HG02970 (cell line): ENCODE measurements around the gene PDS5A.
"Not testable (repeated sequence)": the region's sequence is repeated elsewhere in the genome, so short reads cannot be mapped to it uniquely, and the experiment has no call there.

Source experiments
- ATAC-seq: cut with Tn5 transposase; IDR thresholded peaks from one replicate; pipeline ENCODE4 v1.9.1; 2021; ENCODE audit warnings: mild to moderate bottlenecking, moderate library complexity, moderate number of reproducible peaks; ENCODE audit not compliant: unreplicated experiment, low FRiP score

Gene PDS5A, protein sequence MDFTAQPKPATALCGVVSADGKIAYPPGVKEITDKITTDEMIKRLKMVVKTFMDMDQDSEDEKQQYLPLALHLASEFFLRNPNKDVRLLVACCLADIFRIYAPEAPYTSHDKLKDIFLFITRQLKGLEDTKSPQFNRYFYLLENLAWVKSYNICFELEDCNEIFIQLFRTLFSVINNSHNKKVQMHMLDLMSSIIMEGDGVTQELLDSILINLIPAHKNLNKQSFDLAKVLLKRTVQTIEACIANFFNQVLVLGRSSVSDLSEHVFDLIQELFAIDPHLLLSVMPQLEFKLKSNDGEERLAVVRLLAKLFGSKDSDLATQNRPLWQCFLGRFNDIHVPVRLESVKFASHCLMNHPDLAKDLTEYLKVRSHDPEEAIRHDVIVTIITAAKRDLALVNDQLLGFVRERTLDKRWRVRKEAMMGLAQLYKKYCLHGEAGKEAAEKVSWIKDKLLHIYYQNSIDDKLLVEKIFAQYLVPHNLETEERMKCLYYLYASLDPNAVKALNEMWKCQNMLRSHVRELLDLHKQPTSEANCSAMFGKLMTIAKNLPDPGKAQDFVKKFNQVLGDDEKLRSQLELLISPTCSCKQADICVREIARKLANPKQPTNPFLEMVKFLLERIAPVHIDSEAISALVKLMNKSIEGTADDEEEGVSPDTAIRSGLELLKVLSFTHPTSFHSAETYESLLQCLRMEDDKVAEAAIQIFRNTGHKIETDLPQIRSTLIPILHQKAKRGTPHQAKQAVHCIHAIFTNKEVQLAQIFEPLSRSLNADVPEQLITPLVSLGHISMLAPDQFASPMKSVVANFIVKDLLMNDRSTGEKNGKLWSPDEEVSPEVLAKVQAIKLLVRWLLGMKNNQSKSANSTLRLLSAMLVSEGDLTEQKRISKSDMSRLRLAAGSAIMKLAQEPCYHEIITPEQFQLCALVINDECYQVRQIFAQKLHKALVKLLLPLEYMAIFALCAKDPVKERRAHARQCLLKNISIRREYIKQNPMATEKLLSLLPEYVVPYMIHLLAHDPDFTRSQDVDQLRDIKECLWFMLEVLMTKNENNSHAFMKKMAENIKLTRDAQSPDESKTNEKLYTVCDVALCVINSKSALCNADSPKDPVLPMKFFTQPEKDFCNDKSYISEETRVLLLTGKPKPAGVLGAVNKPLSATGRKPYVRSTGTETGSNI (N-terminal part only)

GRCh38 chr4:39977489-39978377 lies at the start of gene PDS5A:
PDS5A (minus strand) TSS chr4:39977911; CDS start chr4:39976577, 1,334 bp downstream.
- ATAC-seq = peak; percentile 72

- ATAC-seq = not testable (repeated sequence)
Measured at GRCh38 chr4:40024049-40024448, 46.3 kb upstream of the PDS5A start.

GRCh38 chr4:40021116-40021515 lies 43.4 kb upstream of the PDS5A start:
- ATAC-seq = not testable (repeated sequence)

- no peak for ATAC-seq
Measured at GRCh38 chr4:40020221-40020620, 42.5 kb upstream of the PDS5A start.

DNA sequence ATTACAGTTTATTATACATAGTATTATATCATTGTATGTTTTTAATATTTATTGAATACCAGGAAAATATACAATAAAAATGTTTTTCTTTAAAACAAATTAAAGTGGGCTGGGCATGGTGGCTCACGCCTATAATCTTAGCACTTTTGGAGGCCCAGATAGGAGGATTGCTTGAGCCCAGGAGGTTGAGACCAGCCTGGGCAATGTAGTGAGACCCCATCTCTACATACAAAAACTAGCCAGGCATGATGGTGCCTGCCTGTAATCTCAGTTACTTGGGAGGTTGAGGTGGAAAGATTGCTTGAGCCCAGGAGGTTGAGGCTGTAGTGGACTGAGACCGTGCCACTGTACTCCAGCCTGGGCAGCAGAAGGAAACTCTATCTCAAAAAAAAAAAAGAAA lies 38.3 kb upstream of the PDS5A start:
- no peak for ATAC-seq

DNA sequence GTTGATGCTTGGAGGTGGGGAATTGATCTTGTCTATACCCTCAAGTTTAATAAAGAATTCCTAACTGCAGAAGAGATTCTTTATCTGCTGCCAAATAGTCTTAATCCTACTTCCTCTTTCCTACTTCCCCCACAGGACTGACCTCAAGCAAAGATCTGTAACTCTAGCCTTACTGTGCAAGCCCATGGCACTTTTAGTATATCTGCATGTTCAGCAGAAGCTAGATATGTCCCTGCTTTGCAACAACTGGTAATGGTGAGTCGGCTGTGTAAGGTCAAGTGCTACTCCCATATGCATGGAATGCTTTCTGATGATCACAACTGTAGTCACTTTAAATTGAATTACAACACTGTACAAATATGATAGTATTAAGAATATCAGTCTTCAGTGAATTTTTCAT lies 26.3 kb upstream of the PDS5A start:
- no peak for ATAC-seq

- no peak for ATAC-seq
Measured at GRCh38 chr4:40000711-40001110, 23.0 kb upstream of the PDS5A start.

GRCh38 chr4:39998659-39999345 lies 21.1 kb upstream of the PDS5A start:
- ATAC-seq = no peak

GRCh38 chr4:39996811-39997210 lies 19.1 kb upstream of the PDS5A start:
- no peak for ATAC-seq

- no peak for ATAC-seq
Measured at GRCh38 chr4:39994406-39994805, 16.7 kb upstream of the PDS5A start.

DNA sequence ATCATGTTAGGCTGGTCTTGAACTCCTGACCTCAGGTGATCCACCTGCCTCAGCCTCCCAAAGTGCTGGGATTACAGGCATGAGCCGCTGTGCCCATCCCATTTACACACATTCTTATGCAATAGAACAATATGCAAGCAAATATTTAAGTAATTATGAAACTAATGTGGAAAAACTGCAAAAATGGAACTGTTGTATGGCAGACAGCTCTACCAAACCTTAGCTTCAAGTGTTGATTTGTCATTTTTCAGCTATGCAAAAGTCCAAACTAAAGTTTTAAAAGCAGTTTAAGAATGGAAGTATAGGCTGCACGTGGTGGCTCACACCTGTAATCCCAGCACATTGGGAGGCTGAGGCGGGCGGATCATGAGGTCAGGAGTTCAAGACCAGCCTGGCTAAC lies 11.7 kb upstream of the PDS5A start:
- ATAC-seq = not testable (repeated sequence)

DNA sequence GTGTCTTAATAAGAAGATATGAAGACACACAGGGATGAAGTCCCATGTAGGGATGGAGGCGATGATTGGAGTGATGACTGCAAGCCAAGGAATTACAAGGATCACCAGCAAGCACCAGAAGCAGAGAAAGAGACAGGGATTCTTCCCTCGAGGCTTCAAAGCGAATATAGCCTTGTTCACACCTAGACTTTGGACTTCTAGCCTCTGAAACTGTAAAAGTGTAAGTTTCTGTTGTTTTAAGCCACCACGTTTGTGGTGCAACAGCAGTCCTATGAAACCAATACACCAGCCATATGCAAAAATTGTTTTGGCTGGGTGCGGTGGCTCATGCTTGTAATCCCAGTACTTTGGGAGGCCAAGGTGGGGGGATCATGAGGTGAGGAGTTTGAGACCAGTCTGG lies 9.8 kb upstream of the PDS5A start:
- ATAC-seq = no peak

DNA sequence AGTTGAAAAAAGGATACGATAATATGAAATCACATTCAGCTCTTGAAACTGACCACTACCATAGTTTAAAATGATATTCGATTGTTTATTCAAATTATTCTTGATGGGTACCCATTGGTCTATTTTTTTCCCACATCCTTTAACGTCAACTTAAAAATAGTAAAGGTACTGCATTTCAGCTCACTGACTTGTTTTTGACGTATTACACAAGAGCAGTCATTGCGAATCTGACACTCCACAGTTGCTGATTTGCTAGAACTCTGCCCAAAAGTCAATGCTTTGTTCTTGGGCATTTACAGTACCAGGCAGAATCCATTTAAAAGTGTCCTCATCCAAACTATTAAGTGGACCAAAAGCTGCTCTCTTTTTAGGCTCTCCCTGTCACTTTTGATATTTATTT lies 1.2 kb upstream of the PDS5A start:
- ATAC-seq = no peak

- ATAC-seq = no peak
Measured at GRCh38 chr4:39978378-39978775, 666 bp upstream of the PDS5A start.

GRCh38 chr4:39976945-39977488 lies 694 bp downstream of the PDS5A start:
- ATAC-seq = peak; percentile 23

GRCh38 chr4:39976141-39976944 lies 1.4 kb downstream of the PDS5A start:
- peak; percentile 30 for ATAC-seq

- no peak for ATAC-seq
Measured at GRCh38 chr4:39975488-39976089, 2.1 kb downstream of the PDS5A start.

GRCh38 chr4:39973052-39973451 lies 4.7 kb downstream of the PDS5A start:
- not testable (repeated sequence) for ATAC-seq
